Mucosa of gallbladder (tissue), 1 donor: ENCODE measurements around the gene IFI35. TPM values are rescaled to one million over a fixed set of nuclear protein-coding genes. Genes with fewer than 3 reads are reported as not detected.

Experiments used
- total RNA-seq: library from RNA; stranded (reverse); gene quantifications from one replicate; pipeline ENCODE4 v1.2.1, GENCODE V29; 2021
- donor health status: DM: no; HTN: no; CAD: no.

The IFI35 gene
- total RNA-seq, 1 donor from 2014 or later: 27.0 TPM

Other genes starting within 250 kb of the IFI35 start
- gene RAMP2, start 245.6 kb upstream of the IFI35 start, total RNA-seq: 22.7 TPM
- gene VPS25, start 233.3 kb upstream of the IFI35 start, total RNA-seq: 57.1 TPM
- 0.37 TPM for gene WNK4, start 226.2 kb upstream of the IFI35 start, total RNA-seq
- 78.0 TPM for gene COA3, start 208.1 kb upstream of the IFI35 start, total RNA-seq
- 0.89 TPM for gene CNTD1, start 207.9 kb upstream of the IFI35 start, total RNA-seq
- 71.3 TPM for gene BECN1, start 182.5 kb upstream of the IFI35 start, total RNA-seq
- 88.5 TPM for gene PSME3, start 173.4 kb upstream of the IFI35 start, total RNA-seq
- gene AOC2, start 162.2 kb upstream of the IFI35 start, total RNA-seq: 1.4 TPM
- gene AOC3, start 155.6 kb upstream of the IFI35 start, total RNA-seq: 125 TPM
- gene G6PC1, start 106.0 kb upstream of the IFI35 start, total RNA-seq: 17.3 TPM
- 28.2 TPM for gene AARSD1, start 42.3 kb upstream of the IFI35 start, total RNA-seq
- 4.7 TPM for gene PTGES3L, start 26.7 kb upstream of the IFI35 start, total RNA-seq
- 26.0 TPM for gene RUNDC1, start 26.2 kb upstream of the IFI35 start, total RNA-seq
- 611 TPM for gene RPL27, start 8.4 kb upstream of the IFI35 start, total RNA-seq
- gene VAT1, start 15.6 kb downstream of the IFI35 start, total RNA-seq: 122 TPM
- 2.8 TPM for gene RND2, start 18.4 kb downstream of the IFI35 start, total RNA-seq
- gene BRCA1, start 118.6 kb downstream of the IFI35 start, total RNA-seq: 5.8 TPM
- gene NBR1, start 164.4 kb downstream of the IFI35 start, total RNA-seq: 119 TPM
- 10.8 TPM for gene TMEM106A, start 205.1 kb downstream of the IFI35 start, total RNA-seq
- gene CCDC200, start 221.8 kb downstream of the IFI35 start, total RNA-seq: not detected
- 2,768 TPM for gene RNU2-1, start 227.2 kb downstream of the IFI35 start, total RNA-seq